Measurements from ENCODE around the gene WDR33. TPM values are rescaled to one million over a fixed set of nuclear protein-coding genes. Genes with fewer than 3 reads are reported as not detected.
"Not testable (repeated sequence)": the region's sequence is repeated elsewhere in the genome, so short reads cannot be mapped to it uniquely, and the experiment has no call there.

Gene WDR33
- polyA plus RNA-seq, 1 donor: 28.3 TPM

DNA sequence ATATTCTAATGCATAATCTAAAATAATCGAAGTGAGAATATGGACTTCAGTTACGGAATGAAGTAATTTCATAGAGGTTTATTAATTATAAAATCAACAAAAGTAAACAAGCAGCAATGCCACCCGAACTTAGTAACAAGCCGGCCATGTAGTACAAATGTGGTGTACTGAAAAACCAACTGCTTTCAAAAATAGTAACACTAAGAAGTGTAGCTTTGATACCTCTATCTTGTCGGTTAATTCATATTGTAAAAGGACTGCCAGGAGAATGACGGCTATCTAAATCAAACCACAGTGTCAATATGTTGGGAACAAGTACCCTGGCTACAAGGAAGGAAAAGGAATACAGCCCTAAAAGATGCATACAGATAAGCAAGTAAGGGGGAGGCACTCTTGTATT is 48.5 kb downstream of the WDR33 start:
- no peak for DNase-seq

DNA sequence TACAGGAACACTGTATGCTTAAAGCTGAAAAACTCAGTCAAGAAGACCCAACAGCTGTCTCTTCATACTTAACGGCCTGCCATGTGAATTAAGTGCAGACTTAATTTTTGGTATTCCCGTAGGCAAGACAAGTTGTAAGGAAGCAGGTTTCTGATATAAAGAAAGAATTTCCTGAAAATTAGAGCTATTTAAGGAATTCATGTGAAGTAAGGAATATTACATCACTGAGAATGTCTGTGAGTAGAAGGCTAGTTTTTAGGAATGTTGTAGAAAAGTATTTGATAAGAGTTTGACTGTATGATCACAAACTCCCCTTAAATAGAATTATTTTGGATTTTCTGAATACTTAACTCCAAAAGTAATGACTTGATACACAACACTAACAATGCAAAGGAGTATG is 51.0 kb downstream of the WDR33 start:
- no peak for DNase-seq

- no peak for DNase-seq
Observed at GRCh38 chr2:127754186-127754585, 56.8 kb downstream of the WDR33 start.

GRCh38 chr2:127753374-127753773 is 57.6 kb downstream of the WDR33 start:
- DNase-seq: no peak

DNA sequence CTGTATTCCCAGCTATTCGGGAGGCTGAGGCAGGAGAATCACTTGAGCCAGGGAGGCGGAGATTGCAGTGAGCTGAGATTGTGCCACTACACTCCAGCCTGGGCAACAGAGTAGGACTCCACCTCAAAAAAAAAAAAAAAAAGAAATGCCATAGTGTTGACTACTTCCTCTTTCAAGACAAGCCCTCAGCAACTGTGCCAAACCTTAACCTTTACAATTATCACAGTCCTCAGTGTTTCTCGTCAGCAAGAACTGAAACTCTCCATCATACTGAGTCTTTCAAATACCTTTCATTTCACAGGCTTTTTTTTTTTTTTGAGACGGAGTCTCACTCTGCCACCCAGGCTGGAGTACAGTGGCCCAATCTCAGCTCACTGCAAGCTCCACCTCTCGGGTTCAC is 61.4 kb downstream of the WDR33 start:
- DNase-seq: not testable (repeated sequence)

GRCh38 chr2:127747621-127748020 is 63.4 kb downstream of the WDR33 start:
- DNase-seq: no peak

DNA sequence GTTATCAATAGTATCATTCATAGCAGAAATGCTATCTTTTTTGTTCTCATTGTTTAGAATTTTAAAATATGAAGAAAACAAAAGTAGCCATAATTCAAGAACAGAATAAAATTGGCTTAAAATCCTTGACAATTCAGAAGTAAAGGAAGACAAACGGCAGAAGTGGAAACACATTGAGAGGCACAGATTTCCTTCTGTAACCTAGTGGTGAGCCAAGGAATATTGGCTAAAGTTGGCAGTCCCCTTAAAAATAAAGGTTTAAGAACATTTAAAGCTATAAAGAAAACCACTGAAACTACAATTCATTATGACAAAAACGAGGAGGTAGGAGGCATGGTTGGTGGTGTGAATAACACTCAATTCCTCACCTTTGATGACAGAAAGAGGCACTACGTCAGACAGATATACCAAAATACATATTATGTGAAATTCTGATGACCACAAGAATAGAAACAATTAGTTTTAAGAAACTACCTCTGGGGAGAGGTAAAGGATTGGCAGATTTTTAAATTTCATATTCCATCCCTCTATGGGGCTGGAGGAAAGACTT is 67.4 kb downstream of the WDR33 start:
- DNase-seq: no peak

- DNase-seq: peak; percentile 22
Observed at GRCh38 chr2:127740665-127741288, 70.2 kb downstream of the WDR33 start.

GRCh38 chr2:127739800-127740199 is 71.2 kb downstream of the WDR33 start:
- DNase-seq: no peak

DNA sequence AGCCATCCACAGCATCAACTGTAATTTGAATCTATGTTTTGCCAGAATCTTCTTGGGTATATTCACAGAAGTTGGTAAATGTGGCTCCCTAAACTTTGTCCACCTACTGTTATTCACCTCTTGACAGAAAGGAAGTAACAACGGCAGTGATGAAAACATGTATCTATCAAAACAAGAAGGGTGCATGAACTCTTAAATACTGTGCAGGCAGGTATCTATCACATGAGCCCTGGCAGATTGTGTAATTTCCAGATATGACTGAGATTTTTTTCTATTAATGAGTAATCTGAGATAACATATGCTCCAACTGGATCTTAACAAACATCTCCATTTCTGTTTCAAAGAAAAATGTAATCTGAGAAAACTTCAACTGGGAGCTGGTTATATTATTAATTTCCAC is 73.1 kb downstream of the WDR33 start:
- DNase-seq: no peak

- DNase-seq: no peak
Observed at GRCh38 chr2:127735537-127736399, 75.2 kb downstream of the WDR33 start.

DNA sequence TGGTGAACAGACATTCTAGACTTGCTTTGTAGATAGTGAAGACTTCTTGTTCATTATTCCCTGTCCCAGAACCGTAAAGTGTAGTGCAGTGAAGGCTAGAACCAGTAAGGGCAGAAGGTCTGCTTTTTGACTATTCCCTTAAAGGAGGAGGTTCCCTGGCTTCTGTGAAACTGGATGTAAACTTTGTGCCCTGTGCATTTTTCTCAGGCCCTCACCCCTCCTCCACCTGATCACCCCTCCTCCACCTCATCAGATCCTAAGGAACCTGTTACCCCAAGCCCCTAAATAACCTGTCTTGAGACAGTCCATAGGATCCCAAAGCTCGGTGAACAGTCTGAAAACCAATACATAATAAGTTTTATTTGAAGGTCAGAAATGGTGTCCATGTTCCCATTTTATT is 75.9 kb downstream of the WDR33 start:
- no peak for DNase-seq

DNA sequence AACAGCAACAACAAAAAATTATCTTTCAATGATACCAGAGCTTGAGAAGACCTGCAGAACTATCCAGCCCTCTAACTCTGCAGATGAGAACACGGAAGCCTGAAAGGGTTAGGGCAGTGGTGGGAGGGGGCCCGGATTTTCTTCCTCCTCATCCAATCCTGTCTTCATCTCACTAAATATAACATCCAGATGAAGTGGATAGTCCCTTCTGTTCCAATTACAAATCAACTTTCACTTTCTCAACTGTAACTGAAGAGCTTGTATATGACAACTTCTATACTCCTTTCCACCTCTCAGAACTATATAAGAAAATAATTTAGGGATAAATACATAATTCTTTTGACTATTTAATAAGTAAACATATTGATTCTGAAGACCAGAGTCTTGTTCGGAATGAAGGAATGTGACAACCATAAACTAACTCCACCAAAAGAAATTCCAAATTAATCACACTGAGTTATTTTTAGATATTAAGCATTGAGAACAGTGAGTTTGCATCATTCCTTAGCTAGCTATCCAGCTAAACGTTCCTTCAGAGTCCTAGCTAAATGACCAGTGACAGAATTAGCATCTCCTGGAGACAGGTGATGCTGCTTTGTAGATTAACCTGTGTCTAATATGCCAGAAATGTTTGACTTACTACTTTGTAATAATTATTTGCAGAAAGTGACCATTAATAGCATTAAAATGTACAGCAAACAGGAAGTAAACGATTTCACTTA is 77.0 kb downstream of the WDR33 start:
- DNase-seq: peak; percentile 29

DNA sequence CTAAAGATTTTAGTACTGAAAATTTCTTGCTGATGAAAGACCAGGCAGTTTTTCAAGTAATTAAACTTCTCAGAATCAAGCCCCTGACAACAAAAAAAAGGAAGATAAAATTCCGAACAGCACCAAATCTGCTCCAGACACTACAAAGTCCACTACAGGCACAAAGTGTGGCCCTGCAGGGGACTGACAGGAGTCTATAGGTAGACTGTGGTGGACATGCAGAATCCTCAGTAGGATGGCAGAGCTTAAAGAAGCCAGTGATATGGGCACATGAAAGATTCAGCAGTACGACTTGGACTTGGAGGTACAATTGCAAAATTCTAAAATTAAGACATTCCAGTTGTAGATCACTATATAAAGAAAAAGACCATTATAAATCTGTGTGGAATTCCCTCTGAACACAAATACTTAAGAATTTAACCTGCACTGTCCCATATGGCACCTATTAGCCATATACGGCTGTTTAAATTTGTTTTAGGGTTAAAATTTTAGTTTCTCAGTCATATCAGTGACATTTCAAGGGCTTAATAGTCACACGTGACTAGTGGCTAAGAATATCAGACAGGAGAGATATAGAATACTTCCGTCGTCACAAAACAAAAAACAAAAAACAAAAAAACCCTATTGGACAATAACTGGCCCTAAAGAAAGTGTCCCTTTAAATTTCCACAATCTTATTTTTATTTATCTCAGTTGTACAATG is 77.7 kb downstream of the WDR33 start:
- no peak for DNase-seq

- DNase-seq: no peak
Observed at GRCh38 chr2:127726158-127726880, 84.7 kb downstream of the WDR33 start.

DNA sequence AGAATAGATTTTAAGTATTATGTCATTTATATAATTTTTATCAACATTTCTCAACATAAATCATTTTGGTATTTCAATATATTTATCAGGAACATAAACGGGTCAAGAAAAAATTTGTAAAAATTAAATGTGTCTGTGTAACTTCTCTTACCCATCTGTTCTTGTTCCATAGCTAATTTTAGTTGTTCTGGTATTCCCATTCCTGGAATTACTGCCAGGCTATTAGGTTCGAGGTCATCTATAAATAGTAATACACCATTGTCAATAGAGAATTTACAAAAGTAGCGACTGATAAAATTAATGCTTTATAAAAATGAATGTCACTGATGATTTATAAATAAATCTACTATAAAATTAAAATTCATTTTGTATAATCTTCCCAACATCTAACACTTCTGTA is 88.2 kb downstream of the WDR33 start:
- DNase-seq: no peak

DNA sequence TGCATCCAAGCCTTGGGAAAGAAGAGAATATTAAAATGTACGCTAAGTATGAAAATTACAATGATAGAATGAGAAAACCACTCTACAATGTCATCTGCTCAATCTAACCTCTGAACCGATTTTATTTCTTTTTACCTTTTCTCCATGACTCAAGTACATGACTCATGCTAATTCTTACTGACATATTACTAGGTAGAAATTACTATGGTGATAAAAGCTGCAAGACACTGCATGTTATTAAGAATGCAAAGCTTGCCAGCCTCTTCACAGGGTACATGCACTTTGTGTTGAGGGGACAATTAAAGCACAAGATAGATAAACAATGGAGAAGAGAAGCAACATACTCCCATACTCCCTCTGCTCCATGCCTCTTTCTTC is 89.0 kb downstream of the WDR33 start:
- DNase-seq: no peak

GRCh38 chr2:127721311-127721977 is 89.5 kb downstream of the WDR33 start:
- DNase-seq: no peak

DNA sequence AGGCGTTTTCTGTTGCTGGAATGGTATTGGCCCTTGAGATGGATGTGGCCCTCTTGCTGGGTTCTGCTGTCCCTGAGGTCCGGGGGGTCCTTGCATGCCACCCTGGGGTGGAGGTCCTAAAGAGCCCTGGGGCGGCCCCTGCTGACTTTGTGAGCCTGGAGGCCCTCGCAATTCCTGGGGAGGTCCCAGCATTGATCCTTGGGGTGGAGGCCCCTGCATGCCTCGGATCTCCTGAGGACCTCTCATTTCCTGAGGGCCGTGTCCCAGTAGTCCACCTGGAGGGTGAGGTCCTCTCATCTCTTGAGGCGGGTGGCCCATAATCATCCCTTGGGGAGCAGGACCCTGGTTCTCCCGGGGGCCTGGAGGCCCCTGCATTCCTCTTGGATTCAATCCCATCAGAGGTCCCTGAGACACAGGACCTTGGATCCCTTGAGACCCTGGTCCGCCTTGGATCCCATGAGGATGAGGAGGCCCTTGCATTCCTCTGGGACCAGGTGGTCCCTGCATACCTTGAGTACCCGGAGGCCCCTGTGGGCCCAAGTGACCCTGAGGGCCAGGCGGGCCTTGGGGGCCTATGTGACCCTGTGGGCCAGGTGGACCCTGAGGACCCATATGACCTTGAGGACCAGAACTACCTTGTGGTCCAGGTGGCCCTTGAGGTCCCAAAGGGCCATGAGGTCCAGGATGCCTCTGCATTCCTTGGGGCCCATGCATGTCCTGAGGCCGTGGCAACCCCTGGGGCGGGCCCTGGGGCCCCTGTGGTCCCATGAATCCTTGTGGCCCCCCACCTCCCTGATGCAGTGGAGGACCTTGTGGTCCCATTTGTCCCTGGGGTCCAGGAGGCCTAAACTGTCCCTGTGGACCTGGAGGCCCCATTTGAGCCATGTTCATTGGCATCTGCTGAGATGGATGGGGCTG is 91.4 kb downstream of the WDR33 start:
- DNase-seq: no peak

DNA sequence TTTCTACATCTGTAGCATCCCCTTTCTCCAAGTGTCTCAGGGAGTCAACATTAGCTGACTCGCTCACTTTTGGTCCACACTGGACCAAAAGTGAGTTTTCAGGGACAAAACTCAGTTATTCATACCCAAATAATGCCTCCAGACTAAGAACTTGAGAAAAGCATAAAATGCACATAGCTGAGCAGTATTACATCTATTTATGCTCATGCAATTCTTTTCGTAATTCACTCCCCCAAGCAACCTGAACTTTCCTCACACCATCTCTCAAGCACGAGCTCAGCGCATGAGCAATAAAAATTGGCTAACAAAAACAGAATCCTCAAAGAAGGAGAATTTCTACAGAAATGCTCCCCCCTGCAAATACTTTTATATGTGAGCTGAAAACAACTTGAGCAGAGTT is 92.7 kb downstream of the WDR33 start:
- DNase-seq: no peak

Measured in hindlimb muscle (tissue), 1 donor.